Fibroblast of gingiva (primary cell): ENCODE results near the gene ACSF3.

ENCODE experiments used
- DNase-seq: peaks from one replicate; pipeline ENCODE4 v3.0.0-alpha.2; 2011; ENCODE audit warnings: low read depth

The ACSF3 gene

GRCh38 chr16:89190150-89190958 is 96.7 kb downstream of the ACSF3 start:
- no peak for DNase-seq

GRCh38 chr16:89191033-89191900 is 97.6 kb downstream of the ACSF3 start:
- DNase-seq, result no peak

GRCh38 chr16:89191901-89192185 is 98.2 kb downstream of the ACSF3 start:
- DNase-seq, result no peak

- peak; percentile 72 for DNase-seq
Measured at GRCh38 chr16:89192186-89192955, 98.7 kb downstream of the ACSF3 start.

GRCh38 chr16:89192956-89193575 is 99.4 kb downstream of the ACSF3 start:
- peak; percentile 72 for DNase-seq

GRCh38 chr16:89193576-89194293 is 100.1 kb downstream of the ACSF3 start:
- no peak for DNase-seq

- DNase-seq, result no peak
Measured at GRCh38 chr16:89194340-89195311, 101.0 kb downstream of the ACSF3 start.

GRCh38 chr16:89195521-89196171 is 102.0 kb downstream of the ACSF3 start:
- DNase-seq, result no peak

- no peak for DNase-seq
Measured at GRCh38 chr16:89197033-89197632, 103.5 kb downstream of the ACSF3 start.

- DNase-seq, result no peak
Measured at GRCh38 chr16:89197633-89198416, 104.2 kb downstream of the ACSF3 start.

GRCh38 chr16:89198417-89199240 is 105.0 kb downstream of the ACSF3 start:
- DNase-seq, result no peak

- no peak for DNase-seq
Measured at GRCh38 chr16:89199241-89200123, 105.8 kb downstream of the ACSF3 start.

GRCh38 chr16:89200124-89200849 is 106.6 kb downstream of the ACSF3 start, which contains the start of gene SLC22A31:
TSS of gene SLC22A31 (minus strand) at chr16:89200537. CDS start at chr16:89200501, 36 bp downstream.
- DNase-seq, result no peak

GRCh38 chr16:89200850-89201411 is 107.3 kb downstream of the ACSF3 start:
- no peak for DNase-seq
